A549 (cell line): ENCODE results near the gene INTS14.
"Not testable (repeated sequence)": the region's sequence is repeated elsewhere in the genome, so short reads cannot be mapped to it uniquely, and the experiment has no call there.

Source experiments
- NFE2L2 ChIP-seq: fragments of 150-350 bp; conservative IDR thresholded peaks from 2 replicates; pipeline ENCODE4 v1.6.1; 2014; ENCODE audit warnings: low read length
- POLR2AphosphoS2 ChIP-seq: conservative IDR thresholded peaks from 2 replicates; pipeline ENCODE4 v1.6.1; 2012; ENCODE audit warnings: low read length, improper control_type of control experiment, inconsistent platforms
- RAD21 ChIP-seq, 2 experiments: fragments of >200 bp in 1 of 2; sonication (Bioruptor Twin) in 1 of 2; formaldehyde crosslinking in 1 of 2; IDR thresholded peaks in 1 of 2; conservative IDR thresholded peaks in 1 of 2; 2 replicates in 1 of 2; 3 replicates in 1 of 2; pipeline ENCODE4 v1.6.1; 2012 to 2018; ENCODE audit warnings: inconsistent platforms in 1 of 2

GRCh38 chr15:65549288-65549687 is 61.6 kb downstream of the INTS14 start:
- not testable (repeated sequence) for TF ChIP-seq NFE2L2; POLR2AphosphoS2; RAD21 (conservative IDR thresholded peaks at IDR 0.05 in 1 of 2, IDR thresholded peaks at IDR 0.05 in 1 of 2)
